HepG2 (cell line): Measurements from ENCODE around the gene TTC32. TPM values are rescaled to one million over a fixed set of nuclear protein-coding genes. Genes with fewer than 3 reads are reported as not detected.

Experiments
- CREM ChIP-seq, 2 experiments: sonication (generic) in 1 of 2; formaldehyde crosslinking in 1 of 2; IDR thresholded peaks; 2 replicates each; pipeline versions ENCODE4 v1.4.0 to v1.6.1; 2016 to 2020; ENCODE audit warnings: antibody characterized with exemption in 1 of 2, mild to moderate bottlenecking in 1 of 2, missing genetic modification reagents in 1 of 2
- JARID2 ChIP-seq: sonication (generic); formaldehyde crosslinking; IDR thresholded peaks from 2 replicates; pipeline ENCODE4 v1.8.1; 2023; ENCODE audit warnings: missing genetic modification reagents, inconsistent platforms; ENCODE audit not compliant: insufficient replicate concordance
- MNT ChIP-seq: fragments of 450-650 bp; IDR thresholded peaks from 2 replicates; pipeline ENCODE4 v1.6.1; 2016
- NCOA5 ChIP-seq: sonication (generic); formaldehyde crosslinking; IDR thresholded peaks from 2 replicates; pipeline ENCODE4 v1.4.0; 2020; ENCODE audit warnings: missing genetic modification reagents
- NFAT5 ChIP-seq: sonication (generic); formaldehyde crosslinking; IDR thresholded peaks from 2 replicates; pipeline ENCODE4 v1.4.0; 2020; ENCODE audit warnings: missing genetic modification reagents
- NFYB ChIP-seq: sonication (generic); formaldehyde crosslinking; IDR thresholded peaks from 2 replicates; pipeline ENCODE4 v1.4.0; 2020; ENCODE audit warnings: missing genetic modification reagents
- NR2F6 ChIP-seq, 2 experiments: IDR thresholded peaks; 2 replicates each; pipeline ENCODE4 v1.6.1; 2016; ENCODE audit warnings: antibody characterized with exemption in 1 of 2, mild to moderate bottlenecking in 1 of 2
- RARG ChIP-seq: sonication (generic); formaldehyde crosslinking; IDR thresholded peaks from 2 replicates; pipeline ENCODE4 v1.4.0; 2020; ENCODE audit warnings: low read depth, mild to moderate bottlenecking, missing genetic modification reagents
- RBAK ChIP-seq: sonication (generic); formaldehyde crosslinking; IDR thresholded peaks from 2 replicates; pipeline ENCODE4 v1.5.1; 2020; ENCODE audit warnings: mild to moderate bottlenecking, missing genetic modification reagents
- RFX3 ChIP-seq: IDR thresholded peaks from 2 replicates; pipeline ENCODE4 v1.6.1; 2016; ENCODE audit warnings: missing biosample characterization, missing genetic modification reagents
- RXRB ChIP-seq: IDR thresholded peaks from 2 replicates; pipeline ENCODE4 v1.6.1; 2016; ENCODE audit warnings: borderline replicate concordance, missing genetic modification reagents, missing compliant biosample characterization
- STAT6 ChIP-seq: sonication (generic); formaldehyde crosslinking; IDR thresholded peaks from 2 replicates; pipeline ENCODE4 v1.4.0; 2020; ENCODE audit warnings: missing genetic modification reagents, mild to moderate bottlenecking, borderline replicate concordance
- TRIM24 ChIP-seq: sonication (generic); formaldehyde crosslinking; IDR thresholded peaks from 2 replicates; pipeline ENCODE4 v1.8.0; 2022; ENCODE audit warnings: mild to moderate bottlenecking, missing genetic modification reagents
- ZBTB7A ChIP-seq: sonication (generic); formaldehyde crosslinking; IDR thresholded peaks from 2 replicates; pipeline ENCODE4 v1.8.0; 2022; ENCODE audit warnings: mild to moderate bottlenecking, missing genetic modification reagents
- ZNF616 ChIP-seq: sonication (generic); formaldehyde crosslinking; IDR thresholded peaks from 2 replicates; pipeline ENCODE4 v1.5.0; 2020; ENCODE audit warnings: low read depth, mild to moderate bottlenecking, missing genetic modification reagents
- polyA plus RNA-seq, 8 experiments: library from polyadenylated mRNA; depleted of rRNA in 3 of 8; stranded (reverse) in 7 of 8; unstranded in 1 of 8; fragments of >200 nt; fragmentation: Illumina TruSeq in 4 of 8; extraction: Trizol in 4 of 8; gene quantifications; 2 replicates each; pipeline versions ENCODE4 v1.2.1 to v1.2.3, GENCODE V29; 2011 to 2016; ENCODE audit warnings: low read depth in 4 of 8, missing spikeins in 1 of 8, mixed read lengths in 1 of 8; ENCODE audit not compliant: insufficient read depth in 1 of 8
- total RNA-seq, 5 experiments: library from RNA; depleted of rRNA; stranded (reverse); fragments of >200 nt; fragmentation: Illumina TruSeq; extraction: Trizol; gene quantifications; 2 replicates each; pipeline ENCODE4 v1.2.3, GENCODE V29; 2016; ENCODE audit warnings: low read depth in 1 of 5
- TF ChIP-seq, protein P1 (sequence below): sonication (generic); formaldehyde crosslinking; IDR thresholded peaks from 2 replicates; pipeline ENCODE4 v1.4.0; 2020; ENCODE audit warnings: missing genetic modification reagents, low read depth, mild to moderate bottlenecking, borderline replicate concordance
- TF ChIP-seq, protein P2 (sequence below): sonication (generic); formaldehyde crosslinking; IDR thresholded peaks from 2 replicates; pipeline ENCODE4 v1.8.0; 2023; ENCODE audit warnings: mild to moderate bottlenecking, missing genetic modification reagents

TTC32 gene
- total and polyA plus RNA-seq, 2 of the 13 experiments (the other 11 are each of a cell fraction or from before 2014, with no cell fraction given): 21.6 to 38.3 TPM

- peak; percentile 43; the same call in 1 of the 2 replicates for TF ChIP-seq RFX3 (CRISPR knock-in tag)
- TF ChIP-seq ZNF616 (CRISPR knock-in tag): no peak
- TF ChIP-seq NFYB (CRISPR knock-in tag): 0 out of 2 replicates have a peak, but pooled peaks have one; percentile 39
- TF ChIP-seq NR2F6 (IDR thresholded peaks at IDR 0.05): peak; percentile 23; the same call in 1 of the 2 replicates
- no peak; the same call in none of the 2 replicates for TF ChIP-seq NR2F6 (CRISPR knock-in tag; IDR thresholded peaks at IDR 0.05)
- peak; percentile 71 for TF ChIP-seq NFAT5 (CRISPR knock-in tag)
- TF ChIP-seq CREM (IDR thresholded peaks at IDR 0.05): peak; percentile 84
- no peak for TF ChIP-seq CREM (CRISPR knock-in tag; IDR thresholded peaks at IDR 0.05)
- TF ChIP-seq, protein P1, sequence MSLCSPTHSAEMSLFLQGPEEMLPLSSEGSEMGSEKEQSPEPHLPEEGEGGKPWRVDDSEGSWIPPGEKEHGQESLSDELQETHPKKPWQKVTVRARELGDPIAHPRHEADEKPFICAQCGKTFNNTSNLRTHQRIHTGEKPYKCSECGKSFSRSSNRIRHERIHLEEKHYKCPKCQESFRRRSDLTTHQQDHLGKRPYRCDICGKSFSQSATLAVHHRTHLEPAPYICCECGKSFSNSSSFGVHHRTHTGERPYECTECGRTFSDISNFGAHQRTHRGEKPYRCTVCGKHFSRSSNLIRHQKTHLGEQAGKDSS (CRISPR knock-in tag): peak; percentile 90
- TF ChIP-seq MNT: no peak
- TF ChIP-seq STAT6 (CRISPR knock-in tag): peak; percentile 94; the same call in 1 of the 2 replicates
- TF ChIP-seq RBAK (CRISPR knock-in tag): peak; percentile 76; the same call in 1 of the 2 replicates
- TF ChIP-seq TRIM24 (CRISPR knock-in tag): no peak
- TF ChIP-seq, protein P2, sequence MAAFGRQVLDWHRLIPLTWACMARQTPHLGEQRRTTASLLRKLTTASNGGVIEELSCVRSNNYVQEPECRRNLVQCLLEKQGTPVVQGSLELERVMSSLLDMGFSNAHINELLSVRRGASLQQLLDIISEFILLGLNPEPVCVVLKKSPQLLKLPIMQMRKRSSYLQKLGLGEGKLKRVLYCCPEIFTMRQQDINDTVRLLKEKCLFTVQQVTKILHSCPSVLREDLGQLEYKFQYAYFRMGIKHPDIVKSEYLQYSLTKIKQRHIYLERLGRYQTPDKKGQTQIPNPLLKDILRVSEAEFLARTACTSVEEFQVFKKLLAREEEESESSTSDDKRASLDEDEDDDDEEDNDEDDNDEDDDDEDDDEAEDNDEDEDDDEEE (CRISPR knock-in tag): peak; percentile 79
- TF ChIP-seq RXRB (CRISPR knock-in tag): peak; percentile 68
- no peak for TF ChIP-seq ZBTB7A (CRISPR knock-in tag)
- no peak for TF ChIP-seq JARID2 (CRISPR knock-in tag)
- TF ChIP-seq RARG (CRISPR knock-in tag): peak; percentile 97; the same call in 1 of the 2 replicates
- no peak for TF ChIP-seq NCOA5 (CRISPR knock-in tag)
Measured at GRCh38 chr2:19901442-19902215, at the start of gene TTC32 (continued).
